Measurements from ENCODE around the gene RPS6KA4. TPM values are rescaled to one million over a fixed set of nuclear protein-coding genes. Genes with fewer than 3 reads are reported as not detected.

Gene RPS6KA4
- total RNA-seq, 1 donor from 2014 or later, result 42.0 TPM

- intact Hi-C loops (cut with micrococcal nuclease), result no loop called here
Observed at GRCh38 chr11:64384981-64385944, 26.3 kb downstream of the RPS6KA4 start.

- intact Hi-C loops (cut with micrococcal nuclease), result no loop called here
Observed at GRCh38 chr11:64385945-64386704, 27.2 kb downstream of the RPS6KA4 start.

GRCh38 chr11:64387916-64388315, 29.0 kb downstream of the RPS6KA4 start:
- intact Hi-C loops (cut with micrococcal nuclease), result no loop called here

DNA sequence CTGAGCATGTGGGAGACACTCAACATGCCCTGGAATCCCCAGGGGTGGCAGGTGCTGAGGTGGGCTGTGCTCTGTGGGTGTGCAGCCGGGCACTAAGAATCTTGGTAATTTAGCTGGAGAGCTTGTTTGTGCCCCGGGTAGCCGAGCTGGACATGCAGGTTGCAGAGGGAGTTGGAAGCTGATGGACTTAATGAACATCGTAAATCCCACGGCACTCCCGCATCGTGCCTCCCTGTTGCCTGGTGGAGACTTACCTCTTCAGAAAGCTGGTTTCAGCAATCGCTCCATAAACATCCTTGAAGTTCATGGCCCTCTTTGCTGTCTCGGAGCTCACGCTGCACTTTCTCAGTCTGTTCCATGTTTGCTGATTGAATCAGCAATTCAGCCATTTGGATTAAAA, 29.9 kb downstream of the RPS6KA4 start:
- intact Hi-C loops (cut with micrococcal nuclease), result no loop called here

GRCh38 chr11:64389851-64390250, 30.9 kb downstream of the RPS6KA4 start:
- intact Hi-C loops (cut with micrococcal nuclease), result no loop called here

DNA sequence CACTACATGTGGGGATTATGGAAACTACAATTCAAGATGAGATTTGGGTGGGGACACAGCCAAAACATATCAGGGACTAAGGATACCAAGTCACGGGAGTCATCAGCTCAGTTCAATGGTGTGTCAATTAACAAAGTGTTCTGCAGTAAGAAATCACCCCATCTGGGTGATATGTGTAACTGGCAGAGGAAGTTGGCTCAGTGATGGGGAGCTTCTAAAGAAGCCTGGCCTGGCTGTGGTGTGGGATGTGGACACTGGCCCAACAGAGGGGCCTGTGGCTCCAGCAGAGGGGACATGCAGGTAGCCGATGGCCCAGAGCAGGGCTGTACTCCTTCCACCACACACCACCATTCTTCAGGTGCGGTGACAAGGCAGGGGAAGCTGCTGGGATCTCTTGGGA, 31.6 kb downstream of the RPS6KA4 start:
- intact Hi-C loops (cut with micrococcal nuclease), result no loop called here

DNA sequence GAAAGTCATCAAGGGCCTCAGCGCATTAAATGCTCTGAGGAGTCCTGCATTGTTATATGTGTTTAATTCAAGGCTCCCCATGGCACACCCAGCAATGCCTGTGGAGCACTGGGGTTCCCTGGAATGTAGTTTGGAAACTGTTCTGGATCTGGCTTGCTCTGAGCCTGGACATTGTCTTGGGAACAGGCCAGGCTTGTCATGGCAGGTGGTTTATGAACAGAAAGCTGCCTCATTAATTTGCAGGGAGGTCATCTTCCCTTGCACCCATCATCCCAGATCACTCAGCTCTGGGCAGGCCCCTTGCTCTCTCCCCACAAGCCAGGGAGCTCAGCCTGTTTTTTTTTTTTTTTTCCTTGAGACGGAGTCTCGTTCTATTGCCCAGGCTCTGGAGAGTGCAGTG, 32.9 kb downstream of the RPS6KA4 start:
- intact Hi-C loops (cut with micrococcal nuclease), result no loop called here

DNA sequence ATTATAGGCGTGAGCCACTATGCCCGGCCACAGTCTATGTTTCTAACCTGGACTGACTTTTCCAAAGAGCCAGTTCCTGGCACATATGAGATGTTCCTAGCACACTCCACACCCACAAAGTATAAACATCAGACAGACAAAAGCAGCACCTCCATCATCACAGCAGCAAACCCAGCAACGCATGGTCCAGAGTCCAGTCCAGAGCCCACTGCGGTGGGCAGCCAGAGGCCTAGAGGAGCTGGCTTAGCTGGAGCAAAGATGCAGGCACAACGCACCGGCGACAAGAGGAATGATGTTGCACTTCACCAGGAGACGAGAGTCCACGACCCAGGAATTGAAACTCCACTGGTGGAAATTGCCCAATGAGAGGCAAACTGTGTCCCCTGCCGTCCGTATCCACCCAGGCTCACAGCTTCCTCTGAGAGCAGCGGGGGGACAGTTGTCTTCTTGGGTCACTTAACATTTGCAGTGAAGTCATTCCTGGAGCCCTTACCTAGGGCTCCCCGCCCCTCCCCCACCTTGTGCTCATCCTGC, 36.6 kb downstream of the RPS6KA4 start:
- intact Hi-C loops (cut with micrococcal nuclease), result no loop called here

DNA sequence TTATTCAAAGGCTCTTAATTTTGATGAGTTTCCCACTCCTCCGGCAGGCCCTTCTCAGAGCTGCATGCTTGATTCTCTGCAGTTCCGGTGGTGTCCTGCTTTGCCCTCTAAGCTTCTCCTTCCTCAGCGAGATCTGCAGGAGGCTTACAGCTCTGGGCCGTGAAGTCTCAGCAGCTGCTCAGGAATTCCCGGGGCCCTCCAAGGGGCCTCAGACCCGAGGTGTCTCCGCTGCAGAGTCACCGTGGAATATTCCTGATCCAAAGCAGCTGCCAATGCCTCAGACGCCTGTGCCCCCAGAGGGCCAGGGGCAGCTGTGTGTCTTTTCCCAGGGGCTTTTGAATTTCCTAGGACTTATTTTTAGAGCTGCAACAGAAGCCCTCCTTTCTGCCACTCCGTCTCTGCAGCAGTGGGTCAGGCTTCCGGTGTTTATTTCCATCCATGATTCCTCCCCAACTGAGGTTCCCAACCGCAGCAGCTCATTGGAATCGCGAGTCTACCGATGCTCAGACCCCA, 37.2 kb downstream of the RPS6KA4 start:
- intact Hi-C loops (cut with micrococcal nuclease), result no loop called here

DNA sequence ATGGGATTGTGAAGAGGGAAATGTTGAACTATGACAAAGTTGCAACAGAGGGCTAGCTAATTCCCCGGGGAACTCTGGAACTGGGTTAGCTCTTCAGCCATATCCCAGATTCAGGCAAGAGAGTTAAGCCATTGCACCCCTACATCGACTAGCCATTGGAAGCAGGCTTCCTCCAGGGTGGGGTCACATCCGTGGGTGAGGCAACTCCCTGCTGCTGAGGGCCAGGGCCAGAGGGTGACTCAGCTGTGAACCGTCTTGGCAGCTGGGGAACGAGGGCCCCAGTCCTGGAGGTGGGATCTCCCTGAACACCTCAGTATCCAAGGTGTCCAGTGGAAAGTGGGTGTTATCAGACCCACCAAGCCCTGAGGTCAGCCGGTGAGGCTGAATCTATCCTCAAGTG, 41.1 kb downstream of the RPS6KA4 start:
- intact Hi-C loops (cut with micrococcal nuclease), result no loop called here

DNA sequence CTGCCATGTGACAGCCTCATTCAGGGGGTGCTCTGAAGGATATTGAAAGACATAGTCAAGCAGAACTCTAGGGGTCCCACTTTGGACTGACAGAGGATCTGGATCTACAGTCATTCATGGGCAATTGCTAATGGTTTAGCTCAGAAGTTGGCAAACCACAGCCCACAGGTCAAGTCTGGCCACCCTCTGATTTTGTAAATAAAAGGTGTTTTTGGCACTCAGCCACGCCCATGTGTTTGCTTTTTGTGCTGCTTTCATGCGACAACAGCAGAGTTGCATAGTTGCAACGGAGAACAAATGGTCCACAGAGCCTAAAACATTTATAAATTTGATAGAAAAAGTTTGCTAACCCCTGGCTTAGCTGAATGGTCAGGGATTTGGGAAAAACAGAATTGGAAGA, 41.7 kb downstream of the RPS6KA4 start:
- intact Hi-C loops (cut with micrococcal nuclease), result no loop called here

DNA sequence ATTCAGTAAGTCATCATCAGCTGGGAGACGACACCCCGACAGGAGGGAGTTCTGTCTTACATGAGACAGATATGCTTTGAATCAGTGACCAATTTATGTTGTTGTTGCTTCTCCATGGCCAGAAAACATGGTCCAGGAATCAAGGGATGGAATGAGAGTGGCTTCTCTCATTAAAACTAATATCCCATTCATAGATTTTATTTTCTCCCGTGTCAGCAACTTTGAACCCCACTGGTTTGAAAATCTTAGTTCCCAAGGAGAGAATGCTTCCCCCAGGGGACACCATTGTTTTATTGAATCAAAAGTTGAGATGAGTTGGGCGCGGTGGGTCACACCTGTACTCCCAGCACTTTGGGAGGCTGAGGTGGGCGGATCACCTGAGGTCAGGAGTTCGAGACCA, 42.8 kb downstream of the RPS6KA4 start:
- intact Hi-C loops (cut with micrococcal nuclease), result no loop called here

DNA sequence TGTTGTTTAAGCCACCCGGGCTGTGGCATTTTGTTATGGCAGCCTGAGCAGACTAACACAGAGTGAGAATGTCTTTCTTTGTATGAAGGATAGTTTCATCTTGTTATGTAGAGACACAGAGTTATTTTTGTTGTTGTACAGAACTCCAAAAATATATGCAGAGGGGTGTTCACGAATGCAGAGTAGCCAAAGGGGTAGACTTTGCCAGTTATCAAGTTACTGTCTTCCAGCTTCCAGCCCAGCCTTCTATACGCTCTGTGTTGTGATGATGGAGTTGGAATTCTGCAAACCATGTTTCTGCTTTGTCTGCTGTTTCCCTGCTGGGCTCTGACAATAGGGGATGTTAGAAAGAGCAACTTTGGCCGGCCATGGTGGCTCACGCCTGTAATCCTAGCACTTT, 44.1 kb downstream of the RPS6KA4 start:
- intact Hi-C loops (cut with micrococcal nuclease), result no loop called here

- intact Hi-C loops (cut with micrococcal nuclease), result no loop called here
Observed at GRCh38 chr11:64406221-64406946, 47.4 kb downstream of the RPS6KA4 start.

DNA sequence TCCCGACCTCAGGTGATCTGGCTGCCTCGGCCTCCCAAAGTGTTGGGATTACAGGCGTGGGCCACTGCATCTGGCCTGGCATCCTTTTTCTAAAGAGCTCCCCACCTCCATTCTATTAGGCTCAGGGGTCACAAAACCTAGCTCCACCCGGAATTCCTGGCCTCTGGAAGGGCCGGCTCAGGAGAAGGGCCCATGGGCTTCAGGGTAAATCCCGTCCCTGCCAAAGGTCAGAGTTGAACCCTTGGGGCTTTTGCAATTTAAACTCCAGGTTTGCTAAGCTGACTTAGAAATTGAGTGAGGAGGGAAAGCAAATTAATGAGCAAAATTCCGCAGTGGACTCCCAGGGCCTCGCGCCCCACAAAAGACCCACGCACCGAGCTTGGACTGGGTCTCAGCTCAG, 48.3 kb downstream of the RPS6KA4 start:
- intact Hi-C loops (cut with micrococcal nuclease), result no loop called here

GRCh38 chr11:64407630-64408029, 48.7 kb downstream of the RPS6KA4 start:
- intact Hi-C loops (cut with micrococcal nuclease), result no loop called here

GRCh38 chr11:64409278-64409677, 50.3 kb downstream of the RPS6KA4 start:
- intact Hi-C loops (cut with micrococcal nuclease), result no loop called here

DNA sequence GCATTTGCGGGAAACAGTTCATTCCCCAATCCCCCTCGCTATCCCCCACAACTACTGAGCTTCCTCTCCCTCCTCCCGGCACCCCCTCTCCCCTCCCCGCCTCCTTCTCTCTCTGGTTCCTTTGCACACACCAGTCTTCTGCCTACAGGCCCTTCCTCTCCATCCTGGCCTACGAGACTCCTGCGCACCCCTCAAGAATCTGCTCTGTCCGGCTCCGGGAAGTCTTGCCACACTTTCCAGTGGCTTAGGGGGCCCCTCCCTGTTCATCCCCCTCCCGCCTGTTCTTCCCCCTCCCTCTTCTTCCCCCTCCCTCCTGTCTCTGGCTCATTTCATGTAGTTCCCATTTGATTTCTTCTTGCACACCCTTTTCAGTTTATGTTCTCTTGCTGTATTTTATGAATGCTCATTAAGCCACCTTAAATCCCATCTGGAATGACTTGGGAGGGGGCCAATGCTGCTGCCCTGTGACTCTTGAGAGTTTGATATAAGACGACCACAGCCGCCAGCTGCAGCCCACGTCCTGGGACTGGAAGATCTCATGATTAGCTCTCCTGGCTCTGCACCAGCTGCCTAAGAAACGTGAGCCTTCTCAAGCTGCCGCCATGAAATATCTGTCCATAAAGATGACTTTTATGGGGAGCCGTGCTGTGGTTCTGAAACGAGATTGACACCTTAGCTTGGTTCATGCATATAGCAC, 50.9 kb downstream of the RPS6KA4 start:
- intact Hi-C loops (cut with micrococcal nuclease), result no loop called here

- intact Hi-C loops (cut with micrococcal nuclease), result no loop called here
Observed at GRCh38 chr11:64410404-64410734, 51.4 kb downstream of the RPS6KA4 start.

DNA sequence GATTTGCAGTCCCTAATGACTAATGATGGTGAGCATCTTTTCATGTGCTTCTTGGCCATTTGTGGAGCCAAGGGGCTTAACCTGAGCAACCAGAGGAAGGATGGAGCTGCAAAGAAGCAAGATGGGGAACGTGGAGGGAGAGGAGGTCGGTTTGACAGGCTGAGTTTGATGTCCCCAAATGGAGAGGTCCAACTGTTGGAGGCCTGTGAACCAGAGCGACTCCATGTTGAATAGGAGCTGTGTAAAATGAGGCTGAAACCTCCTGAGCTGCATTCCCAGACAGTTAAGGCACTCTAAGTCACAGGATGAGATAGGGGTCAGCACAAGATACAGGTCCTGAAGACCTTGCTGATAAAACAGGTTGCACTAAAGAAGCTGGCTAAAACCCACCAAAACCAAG, 54.5 kb downstream of the RPS6KA4 start:
- intact Hi-C loops (cut with micrococcal nuclease), result no loop called here

DNA sequence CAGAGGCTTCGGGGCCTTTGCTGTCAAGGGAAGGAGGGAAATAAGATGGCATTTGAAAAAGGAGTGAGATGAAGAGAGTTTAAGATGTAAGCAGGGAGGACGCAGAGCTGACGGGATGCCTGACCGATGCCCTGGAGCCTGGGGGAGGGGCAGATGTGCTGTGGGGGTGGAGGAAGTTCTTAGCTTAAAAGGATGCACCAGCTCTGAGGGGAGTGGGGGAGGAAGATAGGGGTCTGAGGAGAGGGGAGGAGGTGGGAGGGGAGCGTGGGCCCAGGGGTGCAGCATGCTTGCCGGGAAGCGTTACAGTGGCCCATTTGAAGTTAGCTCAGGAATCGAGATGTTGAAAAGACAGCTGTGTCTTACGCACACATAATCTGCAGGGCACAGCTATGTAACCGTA, 56.3 kb downstream of the RPS6KA4 start:
- intact Hi-C loops (cut with micrococcal nuclease), result no loop called here
